ENCODE results near the gene GBE1.

DNA sequence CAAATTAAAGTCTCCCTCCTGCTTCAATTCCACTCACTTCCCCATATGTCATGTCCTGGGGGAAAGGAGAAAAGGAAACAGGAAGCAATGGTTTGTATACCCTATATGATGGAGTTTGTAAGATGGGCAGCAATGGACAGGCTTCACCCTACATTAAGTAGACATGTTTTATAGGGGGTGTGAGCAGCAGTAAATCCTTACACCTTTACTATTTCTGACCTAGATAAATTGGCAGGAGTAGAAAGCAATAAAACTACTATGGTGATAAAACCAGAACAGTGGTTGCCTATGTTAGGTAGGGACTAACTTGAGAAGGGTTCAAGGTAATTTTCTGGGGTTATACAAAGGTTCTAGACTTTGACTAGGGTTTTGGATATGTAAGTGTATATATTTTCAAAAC, 301.7 kb downstream of the GBE1 start:
- TF ChIP-seq CTCF (IDR thresholded peaks at IDR 0.05) (no peak), POLR2AphosphoS5 (IDR thresholded peaks at IDR 0.05) (no peak)

Measured in suprapubic skin (tissue), 3 donors.